K562 (cell line): ENCODE data around the gene VPREB3. TPM values are rescaled to one million over a fixed set of nuclear protein-coding genes. Genes with fewer than 3 reads are reported as not detected.

Experiments
- CCNT2 ChIP-seq: IDR thresholded peaks from 2 replicates; pipeline ENCODE4 v1.6.1; 2011; ENCODE audit warnings: borderline replicate concordance, low read depth, mild to moderate bottlenecking, moderate library complexity, mixed read lengths, low read length; ENCODE audit not compliant: insufficient read length; ENCODE audit errors: extremely low read depth
- CREBBP ChIP-seq: IDR thresholded peaks from one replicate; pipeline ENCODE4 v1.6.1; 2012; ENCODE audit warnings: low read depth, mild to moderate bottlenecking, control low read depth, inconsistent platforms, low read length
- FOXA1 ChIP-seq: fragments of 450-650 bp; IDR thresholded peaks from 2 replicates; pipeline ENCODE4 v1.6.1; 2016; ENCODE audit warnings: mild to moderate bottlenecking, borderline replicate concordance
- FUS ChIP-seq: fragments of 200-400 bp; formaldehyde crosslinking; optimal IDR thresholded peaks from 2 replicates; pipeline ENCODE3; 2017; ENCODE audit warnings: low read depth, low read length
- HOMEZ ChIP-seq: fragments of 250-450 bp; sonication (Bioruptor Pico); IDR thresholded peaks from 2 replicates; pipeline ENCODE4 v1.4.0; 2020; ENCODE audit warnings: mild to moderate bottlenecking, moderate library complexity
- ILK ChIP-seq: fragments of 450-650 bp; IDR thresholded peaks from 2 replicates; pipeline ENCODE4 v1.6.1; 2016; ENCODE audit warnings: missing genetic modification characterization, low read depth, mild to moderate bottlenecking, missing compliant biosample characterization, moderate library complexity, borderline replicate concordance
- RBBP5 ChIP-seq: fragments of 200-600 bp; sonication (generic); IDR thresholded peaks from 2 replicates; pipeline ENCODE4 v1.6.1; 2012; ENCODE audit warnings: borderline replicate concordance, mild to moderate bottlenecking, low read length, control low read depth, inconsistent platforms; ENCODE audit not compliant: insufficient read depth, poor library complexity, severe bottlenecking
- SIN3B ChIP-seq: fragments of 450-650 bp; IDR thresholded peaks from 2 replicates; pipeline ENCODE4 v1.6.1; 2017; ENCODE audit warnings: low read depth, mild to moderate bottlenecking, moderate library complexity
- STAG1 ChIP-seq: sonication (generic); formaldehyde crosslinking; IDR thresholded peaks from 2 replicates; pipeline ENCODE4 v1.5.0; 2020; ENCODE audit warnings: missing genetic modification reagents, borderline replicate concordance
- TGIF2 ChIP-seq: sonication (generic); formaldehyde crosslinking; IDR thresholded peaks from 2 replicates; pipeline ENCODE4 v1.8.1; 2022; ENCODE audit warnings: mild to moderate bottlenecking, missing genetic modification reagents, moderate library complexity
- ZC3H8 ChIP-seq: fragments of 450-650 bp; IDR thresholded peaks from 2 replicates; pipeline ENCODE4 v1.6.1; 2017
- ZHX1 ChIP-seq: fragments of 150-350 bp; conservative IDR thresholded peaks from 2 replicates; pipeline ENCODE4 v1.6.1; 2014; ENCODE audit warnings: low read length
- ZKSCAN3 ChIP-seq: fragments of 250-450 bp; sonication (Bioruptor Pico); IDR thresholded peaks from 2 replicates; pipeline ENCODE4 v1.4.0; 2020
- polyA plus RNA-seq, 8 experiments: library from polyadenylated mRNA; depleted of rRNA in 4 of 8; stranded (reverse) in 5 of 8; unstranded in 3 of 8; fragments of >200 nt; fragmentation: Nextera tagmentation in 2 of 8; fragmentation: Illumina TruSeq in 1 of 8; extraction: Ambion mirVana in 2 of 8; extraction: Trizol in 1 of 8; gene quantifications; 2 replicates each; pipeline versions ENCODE4 v1.2.1 to v1.2.3, GENCODE V29; 2011 to 2014; ENCODE audit warnings: inconsistent platforms in 1 of 8, missing spikeins in 1 of 8
- total RNA-seq, 7 experiments: library from RNA; depleted of rRNA in 6 of 7; stranded (reverse); fragments of >200 nt in 6 of 7; fragmentation: Illumina TruSeq in 2 of 7; extraction: Trizol in 2 of 7; gene quantifications; 2 replicates each; pipeline versions ENCODE4 v1.2.1 to v1.2.3, GENCODE V29; 2011 to 2021; ENCODE audit warnings: low replicate concordance in 1 of 7
- TF ChIP-seq, protein P1 (sequence below): fragments of 450-650 bp; formaldehyde crosslinking; IDR thresholded peaks from 2 replicates; pipeline ENCODE4 v1.4.0; 2022; ENCODE audit warnings: mild to moderate bottlenecking, moderate library complexity
- TF ChIP-seq, protein P2 (sequence below): fragments of 250-450 bp; sonication (Bioruptor Pico); IDR thresholded peaks from 2 replicates; pipeline ENCODE4 v1.4.0; 2020; ENCODE audit warnings: mild to moderate bottlenecking
- TF ChIP-seq, protein P3 (sequence below): sonication (generic); formaldehyde crosslinking; IDR thresholded peaks from 2 replicates; pipeline ENCODE4 v1.8.0; 2022; ENCODE audit warnings: missing genetic modification reagents, mild to moderate bottlenecking, borderline replicate concordance

The VPREB3 gene
- total and polyA plus RNA-seq, 9 of the 15 experiments (the other 6 are each of a cell fraction or from before 2014, with no cell fraction given): 0.14 to 0.71 (median 0.20) TPM; not detected in 6

GRCh38 chr22:23786752-23787599, 32.8 kb upstream of the VPREB3 start, which contains the start of gene SMARCB1 (continued):
- TF ChIP-seq SIN3B: no peak
- TF ChIP-seq CREBBP: no peak
- no peak for TF ChIP-seq FUS
- no peak for TF ChIP-seq ILK (tag)
- TF ChIP-seq HOMEZ (CRISPR knock-in tag): no peak
- TF ChIP-seq, protein P1, sequence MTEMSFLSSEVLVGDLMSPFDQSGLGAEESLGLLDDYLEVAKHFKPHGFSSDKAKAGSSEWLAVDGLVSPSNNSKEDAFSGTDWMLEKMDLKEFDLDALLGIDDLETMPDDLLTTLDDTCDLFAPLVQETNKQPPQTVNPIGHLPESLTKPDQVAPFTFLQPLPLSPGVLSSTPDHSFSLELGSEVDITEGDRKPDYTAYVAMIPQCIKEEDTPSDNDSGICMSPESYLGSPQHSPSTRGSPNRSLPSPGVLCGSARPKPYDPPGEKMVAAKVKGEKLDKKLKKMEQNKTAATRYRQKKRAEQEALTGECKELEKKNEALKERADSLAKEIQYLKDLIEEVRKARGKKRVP (CRISPR knock-in tag): no peak
- TF ChIP-seq CCNT2: peak; percentile 57
- no peak for TF ChIP-seq ZKSCAN3
- TF ChIP-seq, protein P2, sequence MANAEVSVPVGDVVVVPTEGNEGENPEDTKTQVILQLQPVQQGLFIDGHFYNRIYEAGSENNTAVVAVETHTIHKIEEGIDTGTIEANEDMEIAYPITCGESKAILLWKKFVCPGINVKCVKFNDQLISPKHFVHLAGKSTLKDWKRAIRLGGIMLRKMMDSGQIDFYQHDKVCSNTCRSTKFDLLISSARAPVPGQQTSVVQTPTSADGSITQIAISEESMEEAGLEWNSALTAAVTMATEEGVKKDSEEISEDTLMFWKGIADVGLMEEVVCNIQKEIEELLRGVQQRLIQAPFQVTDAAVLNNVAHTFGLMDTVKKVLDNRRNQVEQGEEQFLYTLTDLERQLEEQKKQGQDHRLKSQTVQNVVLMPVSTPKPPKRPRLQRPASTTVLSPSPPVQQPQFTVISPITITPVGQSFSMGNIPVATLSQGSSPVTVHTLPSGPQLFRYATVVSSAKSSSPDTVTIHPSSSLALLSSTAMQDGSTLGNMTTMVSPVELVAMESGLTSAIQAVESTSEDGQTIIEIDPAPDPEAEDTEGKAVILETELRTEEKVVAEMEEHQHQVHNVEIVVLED (CRISPR knock-in tag): peak; percentile 92
- TF ChIP-seq ZC3H8: no peak
- peak; percentile 62 for TF ChIP-seq RBBP5
- TF ChIP-seq STAG1 (CRISPR knock-in tag): no peak
- no peak for TF ChIP-seq ZHX1
- no peak for TF ChIP-seq TGIF2 (CRISPR knock-in tag)
- TF ChIP-seq, protein P3, sequence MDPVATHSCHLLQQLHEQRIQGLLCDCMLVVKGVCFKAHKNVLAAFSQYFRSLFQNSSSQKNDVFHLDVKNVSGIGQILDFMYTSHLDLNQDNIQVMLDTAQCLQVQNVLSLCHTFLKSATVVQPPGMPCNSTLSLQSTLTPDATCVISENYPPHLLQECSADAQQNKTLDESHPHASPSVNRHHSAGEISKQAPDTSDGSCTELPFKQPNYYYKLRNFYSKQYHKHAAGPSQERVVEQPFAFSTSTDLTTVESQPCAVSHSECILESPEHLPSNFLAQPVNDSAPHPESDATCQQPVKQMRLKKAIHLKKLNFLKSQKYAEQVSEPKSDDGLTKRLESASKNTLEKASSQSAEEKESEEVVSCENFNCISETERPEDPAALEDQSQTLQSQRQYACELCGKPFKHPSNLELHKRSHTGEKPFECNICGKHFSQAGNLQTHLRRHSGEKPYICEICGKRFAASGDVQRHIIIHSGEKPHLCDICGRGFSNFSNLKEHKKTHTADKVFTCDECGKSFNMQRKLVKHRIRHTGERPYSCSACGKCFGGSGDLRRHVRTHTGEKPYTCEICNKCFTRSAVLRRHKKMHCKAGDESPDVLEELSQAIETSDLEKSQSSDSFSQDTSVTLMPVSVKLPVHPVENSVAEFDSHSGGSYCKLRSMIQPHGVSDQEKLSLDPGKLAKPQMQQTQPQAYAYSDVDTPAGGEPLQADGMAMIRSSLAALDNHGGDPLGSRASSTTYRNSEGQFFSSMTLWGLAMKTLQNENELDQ: no peak
- no peak for TF ChIP-seq FOXA1
